GM23338 (cell line): ENCODE results near the gene PGF. TPM values are rescaled to one million over a fixed set of nuclear protein-coding genes. Genes with fewer than 3 reads are reported as not detected.

Experiments used
- CREB1 ChIP-seq: fragments of 250-450 bp; sonication (Bioruptor Pico); IDR thresholded peaks from 2 replicates; pipeline ENCODE4 v1.5.0; 2020; ENCODE audit warnings: low read depth, mild to moderate bottlenecking, moderate library complexity
- CTCF ChIP-seq, 2 experiments: fragments of 200-600 bp in 1 of 2; sonication (generic) in 1 of 2; conservative IDR thresholded peaks; 2 replicates each; pipeline versions ENCODE4 v1.5.1 to v1.6.1; 2016 to 2017; ENCODE audit warnings: antibody characterized with exemption in 2 of 2, low read depth in 2 of 2, mild to moderate bottlenecking in 2 of 2, moderate library complexity in 1 of 2
- EZH2 ChIP-seq: fragments of 200-600 bp; sonication (generic); IDR thresholded peaks from one replicate; pipeline ENCODE4 v1.8.0; 2017; ENCODE audit warnings: antibody characterized with exemption, mild to moderate bottlenecking, low read depth; ENCODE audit not compliant: unreplicated experiment
- EZH2phosphoT487 ChIP-seq: fragments of 200-600 bp; sonication (generic); IDR thresholded peaks from one replicate; pipeline ENCODE4 v1.8.1; 2018; ENCODE audit warnings: antibody characterized with exemption; ENCODE audit not compliant: unreplicated experiment
- NANOG ChIP-seq: IDR thresholded peaks from 2 replicates; pipeline ENCODE4 v1.6.1; 2016; ENCODE audit warnings: antibody characterized with exemption, borderline replicate concordance
- POLR2AphosphoS5 ChIP-seq: IDR thresholded peaks from 2 replicates; pipeline ENCODE4 v1.6.1; 2016; ENCODE audit warnings: antibody characterized with exemption, low read depth
- ZNF114 ChIP-seq: fragments of 250-450 bp; sonication (Bioruptor Pico); IDR thresholded peaks from 2 replicates; pipeline ENCODE4 v1.5.0; 2020; ENCODE audit warnings: mild to moderate bottlenecking, moderate library complexity
- polyA plus RNA-seq: library from polyadenylated mRNA; unstranded; fragments of >200 nt; fragmentation: Nextera tagmentation; extraction: Ambion mirVana; gene quantifications from 2 replicates; pipeline ENCODE4 v1.2.1, GENCODE V29; 2016
- total RNA-seq: library from RNA; depleted of rRNA; stranded (reverse); fragments of >200 nt; shearing (Covaris generic); gene quantifications from 2 replicates; pipeline ENCODE4 v1.2.3, GENCODE V29; 2014
- TF ChIP-seq, protein P1 (sequence below): fragments of 250-450 bp; sonication (Bioruptor Pico); IDR thresholded peaks from 2 replicates; pipeline ENCODE4 v1.5.0; 2020; ENCODE audit warnings: mild to moderate bottlenecking, moderate library complexity

PGF gene
- total and polyA plus RNA-seq, 2 experiments from 2014 or later: 2.9 to 6.3 TPM

GRCh38 chr14:74984236-74985027 lies 29.0 kb upstream of the PGF start (continued):
- TF ChIP-seq, protein P1, sequence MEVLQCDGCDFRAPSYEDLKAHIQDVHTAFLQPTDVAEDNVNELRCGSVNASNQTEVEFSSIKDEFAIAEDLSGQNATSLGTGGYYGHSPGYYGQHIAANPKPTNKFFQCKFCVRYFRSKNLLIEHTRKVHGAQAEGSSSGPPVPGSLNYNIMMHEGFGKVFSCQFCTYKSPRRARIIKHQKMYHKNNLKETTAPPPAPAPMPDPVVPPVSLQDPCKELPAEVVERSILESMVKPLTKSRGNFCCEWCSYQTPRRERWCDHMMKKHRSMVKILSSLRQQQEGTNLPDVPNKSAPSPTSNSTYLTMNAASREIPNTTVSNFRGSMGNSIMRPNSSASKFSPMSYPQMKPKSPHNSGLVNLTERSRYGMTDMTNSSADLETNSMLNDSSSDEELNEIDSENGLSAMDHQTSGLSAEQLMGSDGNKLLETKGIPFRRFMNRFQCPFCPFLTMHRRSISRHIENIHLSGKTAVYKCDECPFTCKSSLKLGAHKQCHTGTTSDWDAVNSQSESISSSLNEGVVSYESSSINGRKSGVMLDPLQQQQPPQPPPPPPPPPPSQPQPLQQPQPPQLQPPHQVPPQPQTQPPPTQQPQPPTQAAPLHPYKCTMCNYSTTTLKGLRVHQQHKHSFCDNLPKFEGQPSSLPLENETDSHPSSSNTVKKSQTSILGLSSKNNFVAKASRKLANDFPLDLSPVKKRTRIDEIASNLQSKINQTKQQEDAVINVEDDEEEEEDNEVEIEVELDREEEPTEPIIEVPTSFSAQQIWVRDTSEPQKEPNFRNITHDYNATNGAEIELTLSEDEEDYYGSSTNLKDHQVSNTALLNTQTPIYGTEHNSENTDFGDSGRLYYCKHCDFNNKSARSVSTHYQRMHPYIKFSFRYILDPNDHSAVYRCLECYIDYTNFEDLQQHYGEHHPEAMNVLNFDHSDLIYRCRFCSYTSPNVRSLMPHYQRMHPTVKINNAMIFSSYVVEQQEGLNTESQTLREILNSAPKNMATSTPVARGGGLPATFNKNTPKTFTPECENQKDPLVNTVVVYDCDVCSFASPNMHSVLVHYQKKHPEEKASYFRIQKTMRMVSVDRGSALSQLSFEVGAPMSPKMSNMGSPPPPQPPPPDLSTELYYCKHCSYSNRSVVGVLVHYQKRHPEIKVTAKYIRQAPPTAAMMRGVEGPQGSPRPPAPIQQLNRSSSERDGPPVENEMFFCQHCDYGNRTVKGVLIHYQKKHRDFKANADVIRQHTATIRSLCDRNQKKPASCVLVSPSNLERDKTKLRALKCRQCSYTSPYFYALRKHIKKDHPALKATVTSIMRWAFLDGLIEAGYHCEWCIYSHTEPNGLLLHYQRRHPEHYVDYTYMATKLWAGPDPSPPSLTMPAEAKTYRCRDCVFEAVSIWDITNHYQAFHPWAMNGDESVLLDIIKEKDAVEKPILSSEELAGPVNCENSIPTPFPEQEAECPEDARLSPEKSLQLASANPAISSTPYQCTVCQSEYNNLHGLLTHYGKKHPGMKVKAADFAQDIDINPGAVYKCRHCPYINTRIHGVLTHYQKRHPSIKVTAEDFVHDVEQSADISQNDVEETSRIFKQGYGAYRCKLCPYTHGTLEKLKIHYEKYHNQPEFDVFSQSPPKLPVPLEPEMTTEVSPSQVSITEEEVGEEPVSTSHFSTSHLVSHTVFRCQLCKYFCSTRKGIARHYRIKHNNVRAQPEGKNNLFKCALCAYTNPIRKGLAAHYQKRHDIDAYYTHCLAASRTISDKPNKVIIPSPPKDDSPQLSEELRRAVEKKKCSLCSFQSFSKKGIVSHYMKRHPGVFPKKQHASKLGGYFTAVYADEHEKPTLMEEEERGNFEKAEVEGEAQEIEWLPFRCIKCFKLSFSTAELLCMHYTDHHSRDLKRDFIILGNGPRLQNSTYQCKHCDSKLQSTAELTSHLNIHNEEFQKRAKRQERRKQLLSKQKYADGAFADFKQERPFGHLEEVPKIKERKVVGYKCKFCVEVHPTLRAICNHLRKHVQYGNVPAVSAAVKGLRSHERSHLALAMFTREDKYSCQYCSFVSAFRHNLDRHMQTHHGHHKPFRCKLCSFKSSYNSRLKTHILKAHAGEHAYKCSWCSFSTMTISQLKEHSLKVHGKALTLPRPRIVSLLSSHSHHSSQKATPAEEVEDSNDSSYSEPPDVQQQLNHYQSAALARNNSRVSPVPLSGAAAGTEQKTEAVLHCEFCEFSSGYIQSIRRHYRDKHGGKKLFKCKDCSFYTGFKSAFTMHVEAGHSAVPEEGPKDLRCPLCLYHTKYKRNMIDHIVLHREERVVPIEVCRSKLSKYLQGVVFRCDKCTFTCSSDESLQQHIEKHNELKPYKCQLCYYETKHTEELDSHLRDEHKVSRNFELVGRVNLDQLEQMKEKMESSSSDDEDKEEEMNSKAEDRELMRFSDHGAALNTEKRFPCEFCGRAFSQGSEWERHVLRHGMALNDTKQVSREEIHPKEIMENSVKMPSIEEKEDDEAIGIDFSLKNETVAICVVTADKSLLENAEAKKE: no peak
- TF ChIP-seq EZH2phosphoT487: no peak
- no peak for TF ChIP-seq CREB1 (CRISPR knock-in tag)
- no peak for TF ChIP-seq NANOG
- no peak for TF ChIP-seq CTCF (conservative IDR thresholded peaks at IDR 0.05; ENCODE audit: low read depth in 2 of 2)
- TF ChIP-seq ZNF114 (CRISPR knock-in tag): no peak
- no peak for TF ChIP-seq POLR2AphosphoS5
- no peak for TF ChIP-seq EZH2
